ENCODE data around the gene KCNG2.

GRCh38 chr18:79778291-79778791 is 19.4 kb upstream of the KCNG2 start:
- TF ChIP-seq, protein P1, sequence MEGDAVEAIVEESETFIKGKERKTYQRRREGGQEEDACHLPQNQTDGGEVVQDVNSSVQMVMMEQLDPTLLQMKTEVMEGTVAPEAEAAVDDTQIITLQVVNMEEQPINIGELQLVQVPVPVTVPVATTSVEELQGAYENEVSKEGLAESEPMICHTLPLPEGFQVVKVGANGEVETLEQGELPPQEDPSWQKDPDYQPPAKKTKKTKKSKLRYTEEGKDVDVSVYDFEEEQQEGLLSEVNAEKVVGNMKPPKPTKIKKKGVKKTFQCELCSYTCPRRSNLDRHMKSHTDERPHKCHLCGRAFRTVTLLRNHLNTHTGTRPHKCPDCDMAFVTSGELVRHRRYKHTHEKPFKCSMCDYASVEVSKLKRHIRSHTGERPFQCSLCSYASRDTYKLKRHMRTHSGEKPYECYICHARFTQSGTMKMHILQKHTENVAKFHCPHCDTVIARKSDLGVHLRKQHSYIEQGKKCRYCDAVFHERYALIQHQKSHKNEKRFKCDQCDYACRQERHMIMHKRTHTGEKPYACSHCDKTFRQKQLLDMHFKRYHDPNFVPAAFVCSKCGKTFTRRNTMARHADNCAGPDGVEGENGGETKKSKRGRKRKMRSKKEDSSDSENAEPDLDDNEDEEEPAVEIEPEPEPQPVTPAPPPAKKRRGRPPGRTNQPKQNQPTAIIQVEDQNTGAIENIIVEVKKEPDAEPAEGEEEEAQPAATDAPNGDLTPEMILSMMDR (IDR thresholded peaks at IDR 0.05; ENCODE audit: low read depth, low read length): no peak
- no peak for TF ChIP-seq EZH2phosphoT487 (IDR thresholded peaks at IDR 0.05; ENCODE audit: low read depth)
